ENCODE measurements around the gene NUDT1.
A peak's percentile ranks its signal among the peaks of the same experiment; 100 is the strongest.

NUDT1 gene

DNA sequence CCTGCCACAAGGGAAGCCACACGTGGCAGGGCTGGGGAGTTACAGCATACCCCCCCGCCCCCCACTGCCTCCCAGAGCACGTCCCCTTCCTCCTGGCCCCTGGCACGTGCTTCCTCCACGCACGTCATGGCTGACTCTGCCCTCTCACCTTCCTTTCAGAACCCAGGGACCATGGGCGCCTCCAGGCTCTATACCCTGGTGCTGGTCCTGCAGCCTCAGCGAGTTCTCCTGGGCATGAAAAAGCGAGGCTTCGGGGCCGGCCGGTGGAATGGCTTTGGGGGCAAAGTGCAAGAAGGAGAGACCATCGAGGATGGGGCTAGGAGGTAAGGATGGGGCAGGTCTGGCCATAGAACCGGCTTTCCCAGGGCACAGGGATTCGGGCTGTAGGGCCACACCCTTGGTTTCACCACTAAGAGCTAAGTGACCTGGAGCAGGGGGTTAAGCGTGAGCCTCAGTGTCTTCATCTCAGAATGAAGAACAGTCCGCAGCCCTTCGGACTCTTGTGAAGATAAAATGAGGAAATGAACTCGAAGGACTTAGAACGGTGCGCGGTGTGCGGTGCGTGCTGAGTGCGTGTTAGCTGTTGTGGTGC, 2.5 kb downstream of the NUDT1 start:
- TF ChIP-seq RAD21 (IDR thresholded peaks at IDR 0.05; ENCODE audit: low read depth) (no peak), CEBPB (IDR thresholded peaks at IDR 0.05) (no peak), TCF12 (IDR thresholded peaks at IDR 0.05; ENCODE audit: low read depth) (no peak), FOXM1 (IDR thresholded peaks at IDR 0.05; ENCODE audit: borderline replicate concordance, low read depth) (no peak), YY1 (IDR thresholded peaks at IDR 0.05; ENCODE audit: low read depth) (no peak), TEAD4 (IDR thresholded peaks at IDR 0.05) (no peak), TAF1 (IDR thresholded peaks at IDR 0.05; ENCODE audit: low read depth) (no peak), EP300 (IDR thresholded peaks at IDR 0.05; ENCODE audit: borderline replicate concordance) (no peak), EGR1 (IDR thresholded peaks at IDR 0.05) (no peak), ZBTB7A (IDR thresholded peaks at IDR 0.05; ENCODE audit: low read depth) (no peak), NFIC (IDR thresholded peaks at IDR 0.05) (no peak), CREB1 (IDR thresholded peaks at IDR 0.05; ENCODE audit: low read depth) (no peak)
- TF ChIP-seq, protein P1, sequence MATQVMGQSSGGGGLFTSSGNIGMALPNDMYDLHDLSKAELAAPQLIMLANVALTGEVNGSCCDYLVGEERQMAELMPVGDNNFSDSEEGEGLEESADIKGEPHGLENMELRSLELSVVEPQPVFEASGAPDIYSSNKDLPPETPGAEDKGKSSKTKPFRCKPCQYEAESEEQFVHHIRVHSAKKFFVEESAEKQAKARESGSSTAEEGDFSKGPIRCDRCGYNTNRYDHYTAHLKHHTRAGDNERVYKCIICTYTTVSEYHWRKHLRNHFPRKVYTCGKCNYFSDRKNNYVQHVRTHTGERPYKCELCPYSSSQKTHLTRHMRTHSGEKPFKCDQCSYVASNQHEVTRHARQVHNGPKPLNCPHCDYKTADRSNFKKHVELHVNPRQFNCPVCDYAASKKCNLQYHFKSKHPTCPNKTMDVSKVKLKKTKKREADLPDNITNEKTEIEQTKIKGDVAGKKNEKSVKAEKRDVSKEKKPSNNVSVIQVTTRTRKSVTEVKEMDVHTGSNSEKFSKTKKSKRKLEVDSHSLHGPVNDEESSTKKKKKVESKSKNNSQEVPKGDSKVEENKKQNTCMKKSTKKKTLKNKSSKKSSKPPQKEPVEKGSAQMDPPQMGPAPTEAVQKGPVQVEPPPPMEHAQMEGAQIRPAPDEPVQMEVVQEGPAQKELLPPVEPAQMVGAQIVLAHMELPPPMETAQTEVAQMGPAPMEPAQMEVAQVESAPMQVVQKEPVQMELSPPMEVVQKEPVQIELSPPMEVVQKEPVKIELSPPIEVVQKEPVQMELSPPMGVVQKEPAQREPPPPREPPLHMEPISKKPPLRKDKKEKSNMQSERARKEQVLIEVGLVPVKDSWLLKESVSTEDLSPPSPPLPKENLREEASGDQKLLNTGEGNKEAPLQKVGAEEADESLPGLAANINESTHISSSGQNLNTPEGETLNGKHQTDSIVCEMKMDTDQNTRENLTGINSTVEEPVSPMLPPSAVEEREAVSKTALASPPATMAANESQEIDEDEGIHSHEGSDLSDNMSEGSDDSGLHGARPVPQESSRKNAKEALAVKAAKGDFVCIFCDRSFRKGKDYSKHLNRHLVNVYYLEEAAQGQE (IDR thresholded peaks at IDR 0.05; ENCODE audit: low read depth) = no peak
- TF ChIP-seq, protein P2, sequence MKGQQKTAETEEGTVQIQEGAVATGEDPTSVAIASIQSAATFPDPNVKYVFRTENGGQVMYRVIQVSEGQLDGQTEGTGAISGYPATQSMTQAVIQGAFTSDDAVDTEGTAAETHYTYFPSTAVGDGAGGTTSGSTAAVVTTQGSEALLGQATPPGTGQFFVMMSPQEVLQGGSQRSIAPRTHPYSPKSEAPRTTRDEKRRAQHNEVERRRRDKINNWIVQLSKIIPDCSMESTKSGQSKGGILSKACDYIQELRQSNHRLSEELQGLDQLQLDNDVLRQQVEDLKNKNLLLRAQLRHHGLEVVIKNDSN (IDR thresholded peaks at IDR 0.05) = no peak
- TF ChIP-seq, protein P3, sequence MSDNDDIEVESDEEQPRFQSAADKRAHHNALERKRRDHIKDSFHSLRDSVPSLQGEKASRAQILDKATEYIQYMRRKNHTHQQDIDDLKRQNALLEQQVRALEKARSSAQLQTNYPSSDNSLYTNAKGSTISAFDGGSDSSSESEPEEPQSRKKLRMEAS (IDR thresholded peaks at IDR 0.05) = no peak

DNA sequence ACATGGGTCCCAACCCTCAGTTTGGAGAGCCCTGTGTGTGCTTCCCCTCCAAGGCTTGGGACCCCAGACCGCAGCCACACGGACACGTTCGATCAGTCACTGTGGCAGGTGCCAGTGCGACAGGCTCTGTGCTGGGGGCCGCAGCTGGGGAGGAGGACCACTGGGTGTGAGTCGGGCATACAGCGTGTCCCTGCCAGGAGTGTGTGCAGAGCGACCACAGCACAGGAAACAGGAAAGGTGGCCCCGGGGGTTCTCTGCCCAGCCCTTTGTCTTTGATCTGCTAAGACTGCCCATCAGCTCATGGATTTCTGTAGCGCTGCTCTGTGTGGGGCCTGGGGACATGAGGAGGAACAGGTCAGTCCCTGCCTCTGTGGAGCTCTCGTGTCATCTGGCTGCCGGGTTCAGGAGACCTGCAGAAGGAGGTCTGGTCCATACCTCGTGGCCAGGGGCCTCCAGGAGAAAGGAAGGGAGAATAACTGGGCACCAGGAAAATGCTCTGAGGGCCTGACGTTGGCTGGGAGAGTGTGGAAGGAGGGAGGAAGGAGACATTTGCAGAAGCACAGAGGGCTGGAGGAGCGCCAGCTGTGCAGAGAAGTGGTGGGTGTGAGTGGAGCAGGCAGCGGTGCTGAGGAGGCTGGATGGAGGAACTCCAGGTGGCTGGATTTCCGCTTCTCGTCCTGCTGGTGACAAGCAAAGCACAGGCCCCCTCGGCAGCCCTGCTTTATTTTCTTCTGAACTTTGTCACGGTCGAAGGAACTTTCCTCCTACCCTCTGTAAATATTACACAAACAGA, 4.1 kb downstream of the NUDT1 start:
- no peak for TF ChIP-seq ZBTB7A (IDR thresholded peaks at IDR 0.05; ENCODE audit: low read depth)
- TF ChIP-seq, protein P1 (IDR thresholded peaks at IDR 0.05; ENCODE audit: low read depth) = no peak
- TF ChIP-seq TAF1 (IDR thresholded peaks at IDR 0.05; ENCODE audit: low read depth) = no peak
- TF ChIP-seq CEBPB (IDR thresholded peaks at IDR 0.05) = no peak
- TF ChIP-seq, protein P3 (IDR thresholded peaks at IDR 0.05) = no peak
- TF ChIP-seq EGR1 (IDR thresholded peaks at IDR 0.05) = no peak
- TF ChIP-seq TCF12 (IDR thresholded peaks at IDR 0.05; ENCODE audit: low read depth) = no peak
- TF ChIP-seq, protein P2 (IDR thresholded peaks at IDR 0.05) = no peak
- TF ChIP-seq EP300 (IDR thresholded peaks at IDR 0.05; ENCODE audit: borderline replicate concordance) = no peak
- no peak for TF ChIP-seq TEAD4 (IDR thresholded peaks at IDR 0.05)
- TF ChIP-seq FOXM1 (IDR thresholded peaks at IDR 0.05; ENCODE audit: borderline replicate concordance, low read depth) = no peak
- TF ChIP-seq CREB1 (IDR thresholded peaks at IDR 0.05; ENCODE audit: low read depth) = no peak
- TF ChIP-seq NFIC (IDR thresholded peaks at IDR 0.05) = no peak
- TF ChIP-seq YY1 (IDR thresholded peaks at IDR 0.05; ENCODE audit: low read depth) = no peak

DNA sequence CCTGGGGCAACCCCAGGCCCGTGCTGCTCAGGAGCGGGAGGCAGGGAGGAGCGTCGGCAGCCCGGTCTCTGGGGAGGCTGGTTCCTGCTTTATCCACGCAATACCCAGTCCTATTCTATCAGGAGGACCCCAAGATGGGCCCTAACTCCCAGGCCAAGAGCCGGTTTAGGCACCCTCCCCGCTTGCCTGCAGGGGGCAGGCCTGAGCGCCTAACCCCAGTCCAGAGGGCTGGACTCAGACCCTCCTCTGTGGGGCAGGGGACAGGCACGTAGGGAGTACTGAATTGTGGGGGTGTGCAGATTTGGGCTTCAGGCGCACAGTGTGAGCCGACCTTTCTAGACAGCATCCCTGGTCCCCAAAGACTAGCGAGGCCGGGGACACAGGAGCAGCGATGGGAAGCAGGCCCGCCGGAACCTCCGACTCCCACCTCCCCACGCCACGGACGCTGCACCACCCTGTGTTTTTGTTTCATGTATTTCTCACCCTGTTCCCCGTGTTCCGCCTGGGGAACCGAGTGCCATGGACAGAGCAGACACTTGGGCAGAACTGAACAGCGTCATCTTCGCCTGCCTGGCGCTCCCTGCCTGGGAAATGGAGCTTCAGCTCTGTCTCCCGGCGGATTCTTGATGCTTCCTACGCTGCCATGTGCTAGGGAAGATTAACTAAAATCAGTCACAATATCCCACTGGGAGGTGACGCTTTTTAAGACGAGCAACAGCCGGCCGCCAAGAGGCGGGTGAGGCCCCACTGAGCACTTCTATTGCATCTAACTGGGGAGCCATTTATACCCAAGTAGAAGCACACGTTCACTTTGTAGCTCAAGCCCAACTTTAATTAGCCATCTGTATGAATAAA, 5.3 kb downstream of the NUDT1 start:
- TF ChIP-seq CREB1 (IDR thresholded peaks at IDR 0.05; ENCODE audit: low read depth) (no peak), FOXM1 (IDR thresholded peaks at IDR 0.05; ENCODE audit: borderline replicate concordance, low read depth) (no peak), RAD21 (IDR thresholded peaks at IDR 0.05; ENCODE audit: low read depth) (peak; percentile 50; the same call in 1 of the 2 replicates)

DNA sequence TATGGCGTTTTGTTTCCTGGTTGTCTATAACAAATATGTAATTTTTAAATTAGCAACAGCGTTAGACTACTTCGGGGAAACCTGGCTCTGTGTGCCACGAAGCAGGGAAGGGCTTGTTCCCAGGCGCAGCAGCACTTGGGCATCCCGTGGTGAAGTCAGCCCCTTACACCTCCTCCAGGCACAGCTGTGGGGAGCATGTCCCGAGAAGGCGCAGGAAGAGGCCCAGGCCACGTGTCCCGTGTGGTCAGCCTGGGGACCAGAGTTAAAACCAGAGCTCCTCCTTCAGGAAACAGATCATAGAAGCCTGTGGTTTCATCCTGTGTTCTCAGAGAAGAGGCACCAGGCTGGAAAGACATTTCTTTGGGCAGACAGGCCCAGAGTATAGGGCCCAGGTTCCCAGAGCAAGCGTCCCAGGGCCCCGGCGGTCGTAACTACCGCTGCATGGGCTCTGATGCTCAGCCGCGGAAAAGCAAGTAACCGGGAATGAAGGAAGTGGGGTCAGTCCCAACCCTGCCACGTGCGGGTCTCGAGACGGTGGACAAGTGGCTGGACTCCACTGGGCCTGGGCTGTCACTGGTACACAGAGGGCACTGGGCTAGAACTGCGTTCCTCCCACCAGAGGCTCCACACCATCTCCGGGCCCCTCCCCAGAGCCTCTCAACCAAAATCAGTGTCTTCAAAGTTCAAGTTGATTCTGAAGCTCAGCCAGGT, 7.1 kb downstream of the NUDT1 start:
- TF ChIP-seq TAF1 (IDR thresholded peaks at IDR 0.05; ENCODE audit: low read depth) (no peak), RAD21 (IDR thresholded peaks at IDR 0.05; ENCODE audit: low read depth) (no peak), ZBTB7A (IDR thresholded peaks at IDR 0.05; ENCODE audit: low read depth) (no peak), CREB1 (IDR thresholded peaks at IDR 0.05; ENCODE audit: low read depth) (no peak), CEBPB (IDR thresholded peaks at IDR 0.05) (no peak), TCF12 (IDR thresholded peaks at IDR 0.05; ENCODE audit: low read depth) (no peak), EGR1 (IDR thresholded peaks at IDR 0.05) (no peak)
- TF ChIP-seq, protein P2 (IDR thresholded peaks at IDR 0.05) = no peak
- TF ChIP-seq, protein P3 (IDR thresholded peaks at IDR 0.05) = no peak

All from Ishikawa (cell line).